ENCODE results near the gene FSTL3.
"Not testable (repeated sequence)": the region's sequence is repeated elsewhere in the genome, so short reads cannot be mapped to it uniquely, and the experiment has no call there.

GRCh38 chr19:666985-667573, 9.1 kb upstream of the FSTL3 start:
- not testable (repeated sequence) for TF ChIP-seq POLR2AphosphoS5, POU2F2 (IDR thresholded peaks at IDR 0.05; ENCODE audit: low read depth, low read length)
